Measurements from ENCODE around the gene KLK10. TPM values are rescaled to one million over a fixed set of nuclear protein-coding genes. Genes with fewer than 3 reads are reported as not detected.

Gene KLK10
- total RNA-seq, 1 donor from 2014 or later, result 11.1 TPM

- peak overlapping the region; percentile 89 for H3K4me3 Mint-ChIP-seq (ENCODE audit: unreplicated experiment)
- DNase-seq (ENCODE audit: low spot score), result peak; percentile 86
- H3K36me3 Mint-ChIP-seq (ENCODE audit: low read depth, unreplicated experiment), result peaks cover 11% of the 10 kb centered on the region
- peak; percentile 80 for TF ChIP-seq CTCF (IDR thresholded peaks at IDR 0.05; ENCODE audit: unreplicated experiment)
- H3K9me3 Mint-ChIP-seq (ENCODE audit: unreplicated experiment), result no peaks in the 10 kb centered on the region
- peaks cover 15% of the 10 kb centered on the region for H3K4me1 Mint-ChIP-seq (ENCODE audit: unreplicated experiment)
- peak overlapping the region; percentile 41 for H3K27ac Mint-ChIP-seq (ENCODE audit: unreplicated experiment)
- H3K27me3 Mint-ChIP-seq (ENCODE audit: unreplicated experiment), result peaks cover 14% of the 10 kb centered on the region
These were observed 2.5 kb downstream of the KLK10 start for GRCh38 chr19:51016798-51017683.

- no peak for DNase-seq (ENCODE audit: low spot score)
- peaks cover 15% of the 10 kb centered on the region for H3K4me1 Mint-ChIP-seq (ENCODE audit: unreplicated experiment)
- no peak for TF ChIP-seq CTCF (IDR thresholded peaks at IDR 0.05; ENCODE audit: unreplicated experiment)
- H3K36me3 Mint-ChIP-seq (ENCODE audit: low read depth, unreplicated experiment), result peaks cover 11% of the 10 kb centered on the region
- H3K27ac Mint-ChIP-seq (ENCODE audit: unreplicated experiment), result no peak overlapping the region
- peak overlapping the region; percentile 34 for H3K4me3 Mint-ChIP-seq (ENCODE audit: unreplicated experiment)
- H3K27me3 Mint-ChIP-seq (ENCODE audit: unreplicated experiment), result peaks cover 13% of the 10 kb centered on the region
- no peaks in the 10 kb centered on the region for H3K9me3 Mint-ChIP-seq (ENCODE audit: unreplicated experiment)
These were observed 3.7 kb downstream of the KLK10 start for GRCh38 chr19:51015691-51016267.

GRCh38 chr19:51014242-51014641 lies 5.3 kb downstream of the KLK10 start:
- H3K9me3 Mint-ChIP-seq (ENCODE audit: unreplicated experiment), result no peaks in the 10 kb centered on the region
- H3K36me3 Mint-ChIP-seq (ENCODE audit: low read depth, unreplicated experiment), result peaks cover 11% of the 10 kb centered on the region
- peaks cover 11% of the 10 kb centered on the region for H3K27me3 Mint-ChIP-seq (ENCODE audit: unreplicated experiment)
- TF ChIP-seq CTCF (IDR thresholded peaks at IDR 0.05; ENCODE audit: unreplicated experiment), result no peak
- peaks cover 7% of the 10 kb centered on the region for H3K4me1 Mint-ChIP-seq (ENCODE audit: unreplicated experiment)
- H3K4me3 Mint-ChIP-seq (ENCODE audit: unreplicated experiment), result no peak overlapping the region
- H3K27ac Mint-ChIP-seq (ENCODE audit: unreplicated experiment), result no peak overlapping the region
- DNase-seq (ENCODE audit: low spot score), result no peak

- H3K9me3 Mint-ChIP-seq (ENCODE audit: unreplicated experiment), result no peaks in the 10 kb centered on the region
- TF ChIP-seq CTCF (IDR thresholded peaks at IDR 0.05; ENCODE audit: unreplicated experiment), result no peak
- peaks cover 6% of the 10 kb centered on the region for H3K36me3 Mint-ChIP-seq (ENCODE audit: low read depth, unreplicated experiment)
- peaks cover 9% of the 10 kb centered on the region for H3K27me3 Mint-ChIP-seq (ENCODE audit: unreplicated experiment)
- peak overlapping the region; percentile 24 for H3K27ac Mint-ChIP-seq (ENCODE audit: unreplicated experiment)
- no peak for DNase-seq (ENCODE audit: low spot score)
- no peak overlapping the region for H3K4me3 Mint-ChIP-seq (ENCODE audit: unreplicated experiment)
- peaks cover 5% of the 10 kb centered on the region for H3K4me1 Mint-ChIP-seq (ENCODE audit: unreplicated experiment)
These were observed 6.8 kb downstream of the KLK10 start for GRCh38 chr19:51012661-51013190.
